HL-60 (cell line): Measurements from ENCODE around the gene PBX3.
A peak's percentile ranks its signal among the peaks of the same experiment; 100 is the strongest.

Source experiments
- DNase-seq, 2 experiments: peaks; one replicate each; pipeline ENCODE4 v3.0.0-alpha.2; 2010 to 2020; ENCODE audit warnings: low read depth in 1 of 2, low spot score in 1 of 2
- H3K27ac ChIP-seq: fragments of 250-450 bp; sonication (Bioruptor Pico); replicated peaks from 2 replicates; pipeline ENCODE4 v1.5.1; 2020; ENCODE audit warnings: mild to moderate bottlenecking, moderate library complexity
- H3K27me3 ChIP-seq: fragments of 250-450 bp; sonication (Bioruptor Pico); 2 replicates; pipeline ENCODE4 v1.5.1; 2021; ENCODE audit warnings: mild to moderate bottlenecking, moderate library complexity; ENCODE audit not compliant: insufficient read depth, poor library complexity, severe bottlenecking
- H3K4me3 ChIP-seq: replicated peaks from 2 replicates; pipeline ENCODE4 v1.5.1; 2011; ENCODE audit warnings: mild to moderate bottlenecking, control low read depth, low read length; ENCODE audit not compliant: insufficient read depth
- GABPA ChIP-seq: IDR thresholded peaks from 2 replicates; pipeline ENCODE4 v1.6.1; 2012; ENCODE audit warnings: low read depth
- POLR2AphosphoS5 ChIP-seq: IDR thresholded peaks from 2 replicates; pipeline ENCODE4 v1.6.1; 2012; ENCODE audit warnings: low read depth
- REST ChIP-seq: IDR thresholded peaks from 2 replicates; pipeline ENCODE4 v1.6.1; 2012; ENCODE audit warnings: low read depth; ENCODE audit not compliant: insufficient replicate concordance
- SPI1 ChIP-seq: IDR thresholded peaks from 2 replicates; pipeline ENCODE4 v1.6.1; 2012; ENCODE audit warnings: low read depth, mild to moderate bottlenecking, borderline replicate concordance
- TF ChIP-seq, protein P1 (sequence below): IDR thresholded peaks from one replicate; pipeline ENCODE4 v1.5.1; 2011; ENCODE audit warnings: low read length, control low read depth, inconsistent platforms; ENCODE audit not compliant: insufficient read depth

Gene PBX3

GRCh38 chr9:125746017-125746773, 978 bp upstream of the PBX3 start:
- peak; percentile 74 for TF ChIP-seq REST
- TF ChIP-seq, protein P1, sequence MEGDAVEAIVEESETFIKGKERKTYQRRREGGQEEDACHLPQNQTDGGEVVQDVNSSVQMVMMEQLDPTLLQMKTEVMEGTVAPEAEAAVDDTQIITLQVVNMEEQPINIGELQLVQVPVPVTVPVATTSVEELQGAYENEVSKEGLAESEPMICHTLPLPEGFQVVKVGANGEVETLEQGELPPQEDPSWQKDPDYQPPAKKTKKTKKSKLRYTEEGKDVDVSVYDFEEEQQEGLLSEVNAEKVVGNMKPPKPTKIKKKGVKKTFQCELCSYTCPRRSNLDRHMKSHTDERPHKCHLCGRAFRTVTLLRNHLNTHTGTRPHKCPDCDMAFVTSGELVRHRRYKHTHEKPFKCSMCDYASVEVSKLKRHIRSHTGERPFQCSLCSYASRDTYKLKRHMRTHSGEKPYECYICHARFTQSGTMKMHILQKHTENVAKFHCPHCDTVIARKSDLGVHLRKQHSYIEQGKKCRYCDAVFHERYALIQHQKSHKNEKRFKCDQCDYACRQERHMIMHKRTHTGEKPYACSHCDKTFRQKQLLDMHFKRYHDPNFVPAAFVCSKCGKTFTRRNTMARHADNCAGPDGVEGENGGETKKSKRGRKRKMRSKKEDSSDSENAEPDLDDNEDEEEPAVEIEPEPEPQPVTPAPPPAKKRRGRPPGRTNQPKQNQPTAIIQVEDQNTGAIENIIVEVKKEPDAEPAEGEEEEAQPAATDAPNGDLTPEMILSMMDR: no peak
- TF ChIP-seq GABPA: no peak; the same call in 1 of the 2 replicates
- peak; percentile 65; the same call in 1 of the 2 replicates for TF ChIP-seq POLR2AphosphoS5
- no peak for TF ChIP-seq SPI1
- Histone ChIP-seq H3K4me3 (peak overlapping the region; percentile 86), H3K27ac (peak overlapping the region; percentile 79), H3K27me3 (no peaks in the 10 kb centered on the region)
- peak; percentile 90 to 96 for DNase-seq

- TF ChIP-seq GABPA (no peak), REST (no peak), SPI1 (no peak), POLR2AphosphoS5 (no peak)
- TF ChIP-seq, protein P1: no peak
- DNase-seq: no peak
- Histone ChIP-seq H3K27me3 (no peaks in the 10 kb centered on the region), H3K27ac (no peak overlapping the region), H3K4me3 (peak overlapping the region; percentile 86)
These were observed 460 bp upstream of the PBX3 start for GRCh38 chr9:125746774-125747052.

- TF ChIP-seq, protein P1: no peak
- TF ChIP-seq GABPA (no peak), SPI1 (no peak), REST (no peak), POLR2AphosphoS5 (no peak)
- H3K4me3 ChIP-seq: peak overlapping the region; percentile 86
- no peaks in the 10 kb centered on the region for H3K27me3 ChIP-seq
- DNase-seq: peak; percentile 10 to 36
- H3K27ac ChIP-seq: peak overlapping the region; percentile 31; the same call in 1 of the 2 replicates
These were observed 732 bp downstream of the PBX3 start for GRCh38 chr9:125747765-125748445.
